H1 (cell line): ENCODE data around the gene PASK. TPM values are rescaled to one million over a fixed set of nuclear protein-coding genes. Genes with fewer than 3 reads are reported as not detected.

Experiments
- CTCF ChIA-PET: fragments of 300-600 bp; sonication (Branson Sonifier 250); formaldehyde crosslinking; loops from one replicate; lab custom pipeline; 2021; ENCODE audit not compliant: partially characterized antibody; lab: Charles Lee
- POLR2A ChIA-PET: fragments of 300-600 bp; sonication (Branson Sonifier 250); formaldehyde crosslinking; loops from one replicate; lab custom pipeline; 2021; ENCODE audit warnings: inconsistent platforms; ENCODE audit not compliant: partially characterized antibody; lab: Charles Lee
- DNase-seq, 2 experiments: peaks; one replicate each; pipeline versions ENCODE4 v3.0.0 to v3.0.0-alpha.2; 2010 to 2022; ENCODE audit warnings: low spot score in 2 of 2, low read depth in 1 of 2, mixed read lengths in 1 of 2
- FAIRE-seq: peaks from 2 replicates; lab custom pipeline; 2011; peaks lifted over from hg19 to GRCh38; lab: Jason Lieb, UNC
- H2AFZ ChIP-seq: 2 replicates; pipeline ENCODE4 v1.8.1; 2012; ENCODE audit warnings: low read length, inconsistent platforms
- H2AK5ac ChIP-seq: 2 replicates; pipeline ENCODE4 v1.6.1; 2013; ENCODE audit warnings: low read depth, low read length
- H2BK120ac ChIP-seq: replicated peaks from 2 replicates; pipeline ENCODE3; 2013; ENCODE audit warnings: low read depth, low read length, inconsistent platforms
- H2BK12ac ChIP-seq: 2 replicates; pipeline ENCODE4 v1.6.1; 2013; ENCODE audit warnings: low read depth, low read length
- H2BK15ac ChIP-seq: 2 replicates; pipeline ENCODE4 v1.6.1; 2013; ENCODE audit warnings: low read length
- H2BK20ac ChIP-seq: 2 replicates; pipeline ENCODE4 v1.6.1; 2013; ENCODE audit warnings: low read length
- H2BK5ac ChIP-seq: 2 replicates; pipeline ENCODE4 v1.6.1; 2013; ENCODE audit warnings: low read depth, low read length
- H3K14ac ChIP-seq: 2 replicates; pipeline ENCODE4 v1.6.1; 2013; ENCODE audit warnings: inconsistent platforms; ENCODE audit not compliant: insufficient read length
- H3K18ac ChIP-seq: 2 replicates; pipeline ENCODE4 v1.6.1; 2013; ENCODE audit warnings: low read length; ENCODE audit errors: extremely low read depth
- H3K23ac ChIP-seq: 2 replicates; pipeline ENCODE4 v1.6.1; 2013; ENCODE audit warnings: inconsistent platforms; ENCODE audit not compliant: insufficient read length
- H3K23me2 ChIP-seq: 2 replicates; pipeline ENCODE4 v1.6.1; 2013; ENCODE audit warnings: low read depth, low read length
- H3K27ac ChIP-seq: 2 replicates; pipeline ENCODE4 v1.6.1; 2011; ENCODE audit warnings: low read depth, low read length, inconsistent platforms
- H3K27me3 ChIP-seq, 4 experiments: replicated peaks in 1 of 4; 1 replicate in 1 of 4; 2 replicates in 3 of 4; pipeline versions ENCODE4 v1.6.1 to v1.8.1; 2011 to 2013; ENCODE audit warnings: low read length in 3 of 4, mild to moderate bottlenecking in 3 of 4, inconsistent platforms in 2 of 4, mixed read lengths in 2 of 4, moderate library complexity in 1 of 4; ENCODE audit not compliant: control insufficient read depth in 3 of 4, insufficient read depth in 3 of 4; ENCODE audit errors: extremely low read depth in 1 of 4
- H3K36me3 ChIP-seq, 4 experiments: 2 replicates each; pipeline versions ENCODE4 v1.6.1 to v1.8.1; 2011 to 2013; ENCODE audit warnings: mild to moderate bottlenecking in 4 of 4, low read length in 3 of 4, moderate library complexity in 2 of 4, control low read depth in 1 of 4, inconsistent platforms in 1 of 4; ENCODE audit not compliant: insufficient read depth in 4 of 4, control insufficient read depth in 2 of 4
- H3K4ac ChIP-seq: replicated peaks from 2 replicates; pipeline ENCODE3; 2013; ENCODE audit warnings: low read length, low read depth, mixed read lengths, inconsistent platforms; ENCODE audit not compliant: insufficient read length
- H3K4me1 ChIP-seq, 4 experiments: replicated peaks in 1 of 4; 1 replicate in 1 of 4; 2 replicates in 3 of 4; pipeline versions ENCODE4 v1.6.1 to v1.8.1; 2011 to 2013; ENCODE audit warnings: low read length in 3 of 4, inconsistent platforms in 2 of 4, mixed read lengths in 1 of 4; ENCODE audit not compliant: insufficient read depth in 4 of 4, control insufficient read depth in 3 of 4
- H3K4me2 ChIP-seq, 2 experiments: 2 replicates each; pipeline versions ENCODE4 v1.6.1 to v1.8.1; 2011 to 2013; ENCODE audit warnings: low read depth in 2 of 2, low read length in 2 of 2, control low read depth in 1 of 2, inconsistent platforms in 1 of 2, mild to moderate bottlenecking in 1 of 2; ENCODE audit not compliant: insufficient read depth in 1 of 2
- H3K4me3 ChIP-seq, 4 experiments: fragments of 200-600, 300-600 bp in 1 of 4; sonication (generic), shearing (Covaris generic), sonication (Bioruptor Twin) in 1 of 4; 2 replicates each; pipeline versions ENCODE4 v1.5.1 to v1.8.1; 2011 to 2016; ENCODE audit warnings: low read length in 4 of 4, low read depth in 3 of 4, control low read depth in 2 of 4, inconsistent platforms in 2 of 4, mild to moderate bottlenecking in 2 of 4, mixed read lengths in 1 of 4, moderate library complexity in 1 of 4; ENCODE audit not compliant: insufficient read depth in 2 of 4; ENCODE audit errors: extremely low read depth in 1 of 4
- H3K56ac ChIP-seq: replicated peaks from 2 replicates; pipeline ENCODE3; 2013; ENCODE audit warnings: low read depth, mild to moderate bottlenecking, mixed read lengths, low read length, inconsistent platforms; ENCODE audit not compliant: insufficient read length
- H3K79me1 ChIP-seq: 2 replicates; pipeline ENCODE4 v1.6.1; 2013; ENCODE audit warnings: low read depth, low read length, control low read depth
- H3K79me2 ChIP-seq, 2 experiments: 2 replicates each; pipeline versions ENCODE4 v1.6.1 to v1.8.1; 2012 to 2013; ENCODE audit warnings: low read length in 2 of 2, mild to moderate bottlenecking in 2 of 2, inconsistent platforms in 1 of 2; ENCODE audit not compliant: insufficient read depth in 2 of 2, control insufficient read depth in 1 of 2
- H3K9ac ChIP-seq, 4 experiments: replicated peaks in 1 of 4; 1 replicate in 1 of 4; 2 replicates in 3 of 4; pipeline versions ENCODE4 v1.6.1 to v1.8.1; 2011 to 2013; ENCODE audit warnings: low read depth in 3 of 4, low read length in 3 of 4, control low read depth in 2 of 4, mild to moderate bottlenecking in 2 of 4, moderate library complexity in 2 of 4, inconsistent platforms in 1 of 4; ENCODE audit errors: extremely low read depth in 1 of 4
- H3K9me3 ChIP-seq, 2 experiments: 2 replicates each; pipeline versions ENCODE4 v1.6.1 to v1.8.1; 2012 to 2013; ENCODE audit warnings: mild to moderate bottlenecking in 2 of 2, moderate library complexity in 2 of 2, control low read depth in 1 of 2, inconsistent platforms in 1 of 2, low read depth in 1 of 2, low read length in 1 of 2, mixed read lengths in 1 of 2; ENCODE audit not compliant: insufficient read depth in 2 of 2
- H4K20me1 ChIP-seq, 2 experiments: replicated peaks in 1 of 2; 2 replicates each; pipeline versions ENCODE3 to v1.8.1; 2011 to 2013; ENCODE audit warnings: inconsistent platforms in 2 of 2, low read length in 2 of 2, mild to moderate bottlenecking in 1 of 2; ENCODE audit not compliant: insufficient read depth in 2 of 2, control insufficient read depth in 1 of 2
- H4K5ac ChIP-seq: 2 replicates; pipeline ENCODE4 v1.6.1; 2013; ENCODE audit warnings: low read length, low read depth, mixed read lengths, inconsistent platforms; ENCODE audit not compliant: insufficient read length
- H4K8ac ChIP-seq: 2 replicates; pipeline ENCODE4 v1.8.0; 2013; ENCODE audit warnings: mild to moderate bottlenecking, moderate library complexity, low read length, inconsistent platforms; ENCODE audit not compliant: insufficient read depth; ENCODE audit errors: extremely low read depth
- H4K91ac ChIP-seq: replicated peaks from 2 replicates; pipeline ENCODE3; 2013; ENCODE audit warnings: low read length, mixed read lengths, inconsistent platforms; ENCODE audit not compliant: insufficient read length
- CHD1 ChIP-seq: IDR thresholded peaks from 2 replicates; pipeline ENCODE4 v1.6.1; 2012; ENCODE audit warnings: low read depth, low read length, improper control_type of control experiment
- CTCF ChIP-seq, 3 experiments: IDR thresholded peaks; 1 replicate in 2 of 3; 2 replicates in 1 of 3; pipeline versions ENCODE4 v1.5.1 to v1.6.1; 2011; ENCODE audit warnings: low read length in 3 of 3, mild to moderate bottlenecking in 3 of 3, inconsistent platforms in 2 of 3, low read depth in 1 of 3, moderate library complexity in 1 of 3; ENCODE audit not compliant: insufficient read depth in 1 of 3; ENCODE audit errors: control extremely low read depth in 1 of 3
- JUN ChIP-seq: IDR thresholded peaks from 2 replicates; pipeline ENCODE4 v1.6.1; 2011; ENCODE audit warnings: low read depth, mild to moderate bottlenecking, improper control_type of control experiment, low read length
- KDM1A ChIP-seq: fragments of 200-600, 300-600 bp; sonication (generic); IDR thresholded peaks from 2 replicates; pipeline ENCODE4 v1.7.1; 2016; ENCODE audit warnings: mild to moderate bottlenecking, low read length, borderline replicate concordance
- PHF8 ChIP-seq: fragments of 200-600 bp; sonication (generic); conservative IDR thresholded peaks from 2 replicates; pipeline ENCODE4 v1.7.1; 2012; ENCODE audit warnings: low read depth, mild to moderate bottlenecking, inconsistent platforms, low read length, moderate library complexity
- RFX5 ChIP-seq: IDR thresholded peaks from 2 replicates; pipeline ENCODE4 v1.6.1; 2011; ENCODE audit warnings: low read depth, low read length, improper control_type of control experiment, borderline replicate concordance
- SIRT6 ChIP-seq: IDR thresholded peaks from one replicate; pipeline ENCODE4 v1.7.1; 2012; ENCODE audit warnings: low read length, inconsistent platforms
- SP1 ChIP-seq: IDR thresholded peaks from 2 replicates; pipeline ENCODE4 v1.6.1; 2011; ENCODE audit warnings: low read depth, low read length
- TAF1 ChIP-seq: IDR thresholded peaks from 2 replicates; pipeline ENCODE4 v1.6.1; 2011; ENCODE audit warnings: mild to moderate bottlenecking, low read depth, low read length
- ZNF274 ChIP-seq: IDR thresholded peaks from 2 replicates; pipeline ENCODE4 v1.7.0; 2012; ENCODE audit warnings: low read length, borderline replicate concordance; ENCODE audit errors: extremely low read depth
- WGBS, 2 experiments: shearing (Covaris generic) in 1 of 2; methylation state at CpG; one replicate each; pipeline versions ENCODE4 v1.1.6 to v1.1.7; 2013 to 2015; ENCODE audit warnings: low lambda C conversion rate in 2 of 2, mixed read lengths in 2 of 2, inconsistent platforms in 1 of 2, low coverage in 1 of 2, missing lambda C conversion rate in 1 of 2; ENCODE audit not compliant: insufficient replicate concordance in 2 of 2, insufficient coverage in 1 of 2, insufficient read length in 1 of 2; ENCODE audit errors: extremely low coverage in 1 of 2, missing lambda C conversion rate in 1 of 2; 5-methylcytosine and 5-hydroxymethylcytosine counted together
- polyA plus RNA-seq, 7 experiments: library from polyadenylated mRNA; depleted of rRNA in 3 of 7; stranded (reverse) in 5 of 7; unstranded in 2 of 7; fragments of >200 nt in 5 of 7; fragments of 200-250 nt in 2 of 7; gene quantifications; 1 replicate in 5 of 7; 2 replicates in 1 of 7; 4 replicates in 1 of 7; pipeline versions ENCODE4 v1.2.1 to v1.2.3, GENCODE V29; 2011 to 2013; ENCODE audit warnings: missing spikeins in 2 of 7, mixed read lengths in 2 of 7
- total RNA-seq: library from RNA; stranded (reverse); fragmentation: NEBNext Ultra II Directional; extraction: Animal tissue kit (Norgen Biotek cat#: 25700); gene quantifications from 2 replicates; pipeline ENCODE4 v1.2.1, GENCODE V29; 2021

Gene PASK
- total and polyA plus RNA-seq, 2 of the 8 experiments (the other 6 are each of a cell fraction or from before 2014, with no cell fraction given) = 20.5 to 66.1 TPM

GRCh38 chr2:241109210-241110088 lies 39.8 kb downstream of the PASK start:
- Histone ChIP-seq H3K23ac (no peak overlapping the region), H3K79me1 (no peaks in the 10 kb centered on the region; the same call in 1 of the 2 replicates)
- no peak for TF ChIP-seq PHF8
- no peak for TF ChIP-seq ZNF274
- no peak for TF ChIP-seq KDM1A
- no peak for TF ChIP-seq JUN
- no peak for TF ChIP-seq RFX5
- TF ChIP-seq SIRT6 = no peak
- TF ChIP-seq CHD1 = no peak
- no peak for TF ChIP-seq SP1
- no peak for TF ChIP-seq CTCF (IDR thresholded peaks at IDR 0.05; ENCODE audit: control extremely low read depth in 1 of 3, insufficient read depth in 1 of 3, low read depth in 1 of 3, low read length in 3 of 3)
- no peak for TF ChIP-seq TAF1

More at GRCh38 chr2:241109210-241110088, 39.8 kb downstream of the PASK start:
- Histone ChIP-seq H2BK15ac (no peak overlapping the region), H4K20me1 (peaks cover 3 to 6% of the 10 kb centered on the region in 2 experiments), H3K9ac (no peak overlapping the region), H2BK120ac (no peak overlapping the region), H2BK5ac (no peak overlapping the region), H2BK20ac (no peak overlapping the region), H3K4me3 (no peak overlapping the region), H4K5ac (no peak overlapping the region), H3K14ac (no peak overlapping the region), H4K8ac (no peak overlapping the region), H2BK12ac (no peak overlapping the region), H3K4me1 (no peaks in the 10 kb centered on the region), H3K23me2 (no peaks in the 10 kb centered on the region; the same call in 1 of the 2 replicates), H3K36me3 (peaks cover 0 to 23% (median 3%) of the 10 kb centered on the region in 4 experiments; a peak in 4 of 8 replicates), H3K27ac (no peak overlapping the region), H4K91ac (no peak overlapping the region), H3K9me3 (no peaks in the 10 kb centered on the region), H3K4me2 (no peak overlapping the region), H3K4ac (no peak overlapping the region), H3K79me2 (no peaks in the 10 kb centered on the region), H2AFZ (no peak overlapping the region), H3K56ac (no peak overlapping the region), H3K18ac (no peak overlapping the region), H2AK5ac (no peak overlapping the region), H3K27me3 (no peaks in the 10 kb centered on the region)
- FAIRE-seq (no peak), DNase-seq (no peak)
- CTCF ChIA-PET = interaction anchor here (0.8 to 1.1 kb wide), 2 partner anchors 10 to 31 kb away, joined by 3 to 4 read pairs; no protein-coding TSS in a partner anchor
- POLR2A ChIA-PET = interaction anchor here (0.5 to 1.7 kb wide), 2 partner anchors 14 to 166 kb away, joined by 3 to 5 read pairs; no protein-coding TSS in a partner anchor
- WGBS, 2 experiments = 93% methylated on average over 12 of the region's 14 CpGs; no CpG with 5 or more reads in 1 of the 2 experiments
